Duodenal mucosa (tissue), 2 donors: ENCODE results near the gene KIF24.
"Not testable (repeated sequence)": the region's sequence is repeated elsewhere in the genome, so short reads cannot be mapped to it uniquely, and the experiment has no call there.

Source experiments
- H3K27ac ChIP-seq: one replicate; pipeline ENCODE4 v1.7.0; 2013; ENCODE audit warnings: low read depth, low read length
- H3K27me3 ChIP-seq, 2 donors: one replicate each; pipeline ENCODE4 v1.7.0; 2013; ENCODE audit warnings: low read length in 2 of 2, control low read depth in 1 of 2; ENCODE audit not compliant: insufficient read depth in 2 of 2, control insufficient read depth in 1 of 2
- H3K36me3 ChIP-seq, 2 donors: one replicate each; pipeline ENCODE4 v1.7.0; 2013; ENCODE audit warnings: low read length in 2 of 2, control low read depth in 1 of 2; ENCODE audit not compliant: insufficient read depth in 2 of 2, control insufficient read depth in 1 of 2
- H3K4me1 ChIP-seq, 2 donors: one replicate each; pipeline ENCODE4 v1.7.0; 2013; ENCODE audit warnings: low read length in 2 of 2, control low read depth in 1 of 2; ENCODE audit not compliant: insufficient read depth in 2 of 2, control insufficient read depth in 1 of 2
- H3K4me3 ChIP-seq, 2 donors: one replicate each; pipeline ENCODE4 v1.7.0; 2013; ENCODE audit warnings: low read length in 2 of 2, low read depth in 1 of 2
- H3K9ac ChIP-seq, 2 donors: one replicate each; pipeline ENCODE4 v1.7.0; 2013; ENCODE audit warnings: low read length in 2 of 2, low read depth in 1 of 2
- H3K9me3 ChIP-seq, 2 donors: one replicate each; pipeline ENCODE4 v1.7.0; 2013; ENCODE audit warnings: low read length in 2 of 2, control low read depth in 1 of 2; ENCODE audit not compliant: control insufficient read depth in 1 of 2

KIF24 gene

GRCh38 chr9:34363619-34364351, 34.7 kb upstream of the KIF24 start:
- no peak overlapping the region for H3K27ac ChIP-seq
- no peaks in the 10 kb centered on the region for H3K27me3 ChIP-seq
- no peak overlapping the region for H3K9ac ChIP-seq
- no peaks in the 10 kb centered on the region for H3K9me3 ChIP-seq
- peaks cover 3 to 8% of the 10 kb centered on the region in 2 donors for H3K36me3 ChIP-seq
- no peak overlapping the region for H3K4me3 ChIP-seq
- H3K4me1 ChIP-seq: no peaks in the 10 kb centered on the region

GRCh38 chr9:34362614-34363214, 33.6 kb upstream of the KIF24 start:
- Histone ChIP-seq H3K27ac (no peak overlapping the region), H3K27me3 (no peaks in the 10 kb centered on the region), H3K4me3 (no peak overlapping the region), H3K9me3 (no peaks in the 10 kb centered on the region), H3K4me1 (no peaks in the 10 kb centered on the region), H3K9ac (no peak overlapping the region), H3K36me3 (peaks cover 1 to 4% of the 10 kb centered on the region in 2 donors)

- H3K27me3 ChIP-seq, H3K4me1 ChIP-seq, H3K27ac ChIP-seq: not testable (repeated sequence)
Observed at GRCh38 chr9:34352957-34353356, 23.9 kb upstream of the KIF24 start.

GRCh38 chr9:34352122-34352652, 23.1 kb upstream of the KIF24 start:
- H3K9ac ChIP-seq, H3K27me3 ChIP-seq, H3K36me3 ChIP-seq, H3K9me3 ChIP-seq, H3K4me1 ChIP-seq: not testable (repeated sequence)
- H3K4me3 ChIP-seq: peak overlapping the region in 1 of 2 donors; percentile 26
- peak overlapping the region; percentile 70 for H3K27ac ChIP-seq

More at GRCh38 chr9:34352957-34353356, 23.9 kb upstream of the KIF24 start:
- H3K36me3 ChIP-seq, H3K9me3 ChIP-seq, H3K9ac ChIP-seq, H3K4me3 ChIP-seq: not testable (repeated sequence)

- Histone ChIP-seq H3K9me3 (no peaks in the 10 kb centered on the region), H3K4me3 (no peak overlapping the region), H3K36me3 (no peaks in the 10 kb centered on the region), H3K27me3 (no peaks in the 10 kb centered on the region), H3K4me1 (peaks cover 7 to 13% of the 10 kb centered on the region in 2 donors), H3K27ac (no peak overlapping the region), H3K9ac (no peak overlapping the region)
Observed at GRCh38 chr9:34349324-34349723, 20.3 kb upstream of the KIF24 start.

GRCh38 chr9:34347800-34348158, 18.7 kb upstream of the KIF24 start:
- Histone ChIP-seq H3K27me3 (no peaks in the 10 kb centered on the region), H3K36me3 (peaks cover 0 to 4% of the 10 kb centered on the region in 2 donors), H3K9ac (no peak overlapping the region), H3K4me1 (peaks cover 13 to 23% of the 10 kb centered on the region in 2 donors), H3K9me3 (no peaks in the 10 kb centered on the region), H3K4me3 (no peak overlapping the region), H3K27ac (no peak overlapping the region)

- peaks cover 13 to 23% of the 10 kb centered on the region in 2 donors for H3K4me1 ChIP-seq
- H3K36me3 ChIP-seq: peaks cover 0 to 10% of the 10 kb centered on the region in 2 donors
- no peak overlapping the region for H3K27ac ChIP-seq
- H3K9ac ChIP-seq: no peak overlapping the region
- no peaks in the 10 kb centered on the region for H3K27me3 ChIP-seq
- H3K4me3 ChIP-seq: no peak overlapping the region
- no peaks in the 10 kb centered on the region for H3K9me3 ChIP-seq
Observed at GRCh38 chr9:34346873-34347799, 18.1 kb upstream of the KIF24 start.

GRCh38 chr9:34343605-34344004, 14.5 kb upstream of the KIF24 start:
- H3K9ac ChIP-seq: no peak overlapping the region
- no peaks in the 10 kb centered on the region for H3K9me3 ChIP-seq
- peaks cover 13 to 23% of the 10 kb centered on the region in 2 donors for H3K4me1 ChIP-seq
- H3K4me3 ChIP-seq: no peak overlapping the region
- H3K27me3 ChIP-seq: no peaks in the 10 kb centered on the region
- no peak overlapping the region for H3K27ac ChIP-seq
- H3K36me3 ChIP-seq: peaks cover 8 to 36% of the 10 kb centered on the region in 2 donors

GRCh38 chr9:34343090-34343489, 14.0 kb upstream of the KIF24 start:
- no peak overlapping the region for H3K9ac ChIP-seq
- H3K27ac ChIP-seq: peak overlapping the region; percentile 13
- peaks cover 9 to 38% of the 10 kb centered on the region in 2 donors for H3K36me3 ChIP-seq
- no peak overlapping the region for H3K4me3 ChIP-seq
- peaks cover 13 to 23% of the 10 kb centered on the region in 2 donors for H3K4me1 ChIP-seq
- no peaks in the 10 kb centered on the region for H3K27me3 ChIP-seq
- no peaks in the 10 kb centered on the region for H3K9me3 ChIP-seq
